RWPE1 (cell line): Measurements from ENCODE around the gene HSD17B3.

ENCODE experiments used
- CTCF ChIA-PET: fragments of 350-600 bp; sonication (Branson Sonifier 250); formaldehyde crosslinking; extraction: SDS; loops from one replicate; lab custom pipeline; 2021; lab: Yijun Ruan, JAX
- POLR2A ChIA-PET: fragments of 400-600 bp; formaldehyde crosslinking; extraction: SDS; loops from one replicate; lab custom pipeline; 2020; ENCODE audit warnings: antibody characterized with exemption; ENCODE audit not compliant: low non-redundant PET; lab: Yijun Ruan, JAX
- DNase-seq: peaks from one replicate; pipeline ENCODE4 v3.0.0; 2012; ENCODE audit warnings: low spot score
- H3K27ac ChIP-seq: fragments of 450-650 bp; 2 replicates; pipeline ENCODE4 v1.5.1; 2017
- CTCF ChIP-seq: fragments of 450-650 bp; conservative IDR thresholded peaks from 2 replicates; pipeline ENCODE4 v1.5.1; 2017; ENCODE audit warnings: low read depth, mild to moderate bottlenecking

Gene HSD17B3

GRCh38 chr9:96209407-96210271 is 92.3 kb downstream of the HSD17B3 start:
- peak; percentile 44 for DNase-seq
- ChIA-PET POLR2A (no interaction called here), CTCF (interaction anchor here (1.1 to 1.4 kb wide), 3 partner anchors 8 to 23 kb away, joined by 3 to 6 read pairs (median 3); no protein-coding TSS in a partner anchor)
- no peak for TF ChIP-seq CTCF
- peak overlapping the region; percentile 72 for H3K27ac ChIP-seq

GRCh38 chr9:96206156-96206751 is 95.7 kb downstream of the HSD17B3 start:
- no peak for DNase-seq
- TF ChIP-seq CTCF = no peak
- ChIA-PET POLR2A (interaction anchor here (0.6 kb wide), 1 partner anchor 701 kb away, joined by 5 read pairs; no protein-coding TSS in a partner anchor), CTCF (no interaction called here)
- H3K27ac ChIP-seq = no peak overlapping the region

GRCh38 chr9:96204853-96205252 is 97.1 kb downstream of the HSD17B3 start:
- H3K27ac ChIP-seq = peak overlapping the region; percentile 54
- DNase-seq = no peak
- CTCF ChIA-PET = no interaction called here
- POLR2A ChIA-PET = interaction anchor here (0.6 kb wide), 1 partner anchor 38 kb away, joined by 4 read pairs; no protein-coding TSS in a partner anchor
- TF ChIP-seq CTCF = no peak

- TF ChIP-seq CTCF = no peak
- peak overlapping the region; percentile 54 for H3K27ac ChIP-seq
- DNase-seq = no peak
- ChIA-PET CTCF (no interaction called here), POLR2A (interaction anchor here (0.5 kb wide), 1 partner anchor 9 kb away, joined by 3 read pairs; no protein-coding TSS in a partner anchor)
Observed at GRCh38 chr9:96203867-96204501, 98.0 kb downstream of the HSD17B3 start.

GRCh38 chr9:96202971-96203780 is 98.8 kb downstream of the HSD17B3 start:
- peak overlapping the region; percentile 54; the same call in 1 of the 2 replicates for H3K27ac ChIP-seq
- TF ChIP-seq CTCF = no peak
- ChIA-PET CTCF (no interaction called here), POLR2A (interaction anchor here (0.5 kb wide), 1 partner anchor 10 kb away, joined by 3 read pairs; no protein-coding TSS in a partner anchor)
- no peak for DNase-seq
